Mesenchymal stem cell (in vitro differentiated cells and primary cell): ENCODE results near the gene RAB20.

Experiments used
- DNase-seq: peaks from one replicate; pipeline ENCODE4 v3.0.0-alpha.2; 2013
- H2AFZ ChIP-seq: one replicate; pipeline ENCODE4 v1.6.1; 2013; ENCODE audit warnings: low read depth, mild to moderate bottlenecking, control low read depth, inconsistent platforms, low read length, moderate library complexity
- H2AK5ac ChIP-seq: 2 replicates; pipeline ENCODE4 v1.6.1; 2013; ENCODE audit warnings: low read length, moderate library complexity, mild to moderate bottlenecking, inconsistent platforms; ENCODE audit not compliant: severe bottlenecking
- H2BK120ac ChIP-seq: one replicate; pipeline ENCODE4 v1.6.1; 2013; ENCODE audit warnings: low read depth, mild to moderate bottlenecking, inconsistent platforms, low read length, moderate library complexity
- H2BK12ac ChIP-seq, 2 experiments: one replicate each; pipeline ENCODE4 v1.6.1; 2013; ENCODE audit warnings: inconsistent platforms in 2 of 2, low read length in 2 of 2, mild to moderate bottlenecking in 2 of 2, moderate library complexity in 2 of 2, control low read depth in 1 of 2
- H2BK15ac ChIP-seq: one replicate; pipeline ENCODE4 v1.6.1; 2013; ENCODE audit warnings: mild to moderate bottlenecking, low read depth, inconsistent platforms; ENCODE audit not compliant: poor library complexity, severe bottlenecking
- H2BK5ac ChIP-seq: 2 replicates; pipeline ENCODE4 v1.6.1; 2013; ENCODE audit warnings: low read depth, mild to moderate bottlenecking, low read length, control low read depth, inconsistent platforms; ENCODE audit not compliant: poor library complexity, severe bottlenecking
- H3K14ac ChIP-seq, 2 experiments: one replicate each; pipeline ENCODE4 v1.6.1; 2013; ENCODE audit warnings: inconsistent platforms in 2 of 2, low read length in 2 of 2, control low read depth in 1 of 2, mild to moderate bottlenecking in 1 of 2, moderate library complexity in 1 of 2
- H3K18ac ChIP-seq, 2 experiments: one replicate each; pipeline ENCODE4 v1.6.1; 2013; ENCODE audit warnings: inconsistent platforms in 2 of 2, low read length in 2 of 2, control low read depth in 1 of 2, low read depth in 1 of 2, mild to moderate bottlenecking in 1 of 2
- H3K23ac ChIP-seq, 2 experiments: one replicate each; pipeline ENCODE4 v1.6.1; 2013; ENCODE audit warnings: inconsistent platforms in 2 of 2, low read length in 2 of 2, mild to moderate bottlenecking in 2 of 2, moderate library complexity in 2 of 2, control low read depth in 1 of 2
- H3K27ac ChIP-seq: 2 replicates; pipeline ENCODE4 v1.5.1; 2013; ENCODE audit warnings: mild to moderate bottlenecking, moderate library complexity, low read length, control low read depth, inconsistent platforms; ENCODE audit not compliant: poor library complexity, severe bottlenecking
- H3K27me3 ChIP-seq, 2 experiments: 2 replicates each; pipeline versions ENCODE4 v1.6.1 to v1.7.0; 2013; ENCODE audit warnings: low read length in 2 of 2, mild to moderate bottlenecking in 2 of 2, moderate library complexity in 2 of 2, control low read depth in 1 of 2, inconsistent platforms in 1 of 2; ENCODE audit not compliant: control insufficient read depth in 1 of 2, insufficient read depth in 1 of 2
- H3K36me3 ChIP-seq, 2 experiments: 2 replicates each; pipeline versions ENCODE4 v1.6.1 to v1.7.0; 2013; ENCODE audit warnings: low read length in 2 of 2, control low read depth in 1 of 2, inconsistent platforms in 1 of 2, low read depth in 1 of 2, mild to moderate bottlenecking in 1 of 2; ENCODE audit not compliant: insufficient read depth in 2 of 2, control insufficient read depth in 1 of 2
- H3K4ac ChIP-seq, 2 experiments: one replicate each; pipeline ENCODE4 v1.6.1; 2013; ENCODE audit warnings: inconsistent platforms in 2 of 2, low read length in 2 of 2, mild to moderate bottlenecking in 2 of 2, moderate library complexity in 2 of 2, control low read depth in 1 of 2, low read depth in 1 of 2
- H3K4me1 ChIP-seq: 2 replicates; pipeline ENCODE4 v1.6.1; 2013; ENCODE audit warnings: low read depth, low read length, control low read depth; ENCODE audit not compliant: control insufficient read depth, insufficient read depth
- H3K4me2 ChIP-seq: 2 replicates; pipeline ENCODE4 v1.6.1; 2013; ENCODE audit warnings: low read length, mild to moderate bottlenecking, inconsistent platforms; ENCODE audit not compliant: poor library complexity, severe bottlenecking
- H3K4me3 ChIP-seq, 2 experiments: 2 replicates each; pipeline versions ENCODE4 v1.5.1 to v1.7.0; 2013; ENCODE audit warnings: low read length in 2 of 2, mild to moderate bottlenecking in 2 of 2, control low read depth in 1 of 2, low read depth in 1 of 2; ENCODE audit not compliant: insufficient read depth in 1 of 2
- H3K79me1 ChIP-seq: replicated peaks from 2 replicates; pipeline ENCODE4 v1.6.1; 2013; ENCODE audit warnings: mild to moderate bottlenecking, control low read depth, low read length, inconsistent platforms; ENCODE audit not compliant: poor library complexity, severe bottlenecking
- H3K9ac ChIP-seq: 2 replicates; pipeline ENCODE4 v1.7.0; 2013; ENCODE audit warnings: mild to moderate bottlenecking, low read length, moderate library complexity
- H3K9me3 ChIP-seq: 2 replicates; pipeline ENCODE4 v1.7.0; 2013; ENCODE audit warnings: mild to moderate bottlenecking, low read length; ENCODE audit not compliant: control insufficient read depth
- H4K8ac ChIP-seq: one replicate; pipeline ENCODE4 v1.6.1; 2013; ENCODE audit warnings: inconsistent platforms, mild to moderate bottlenecking, low read length, moderate library complexity
- H4K91ac ChIP-seq: one replicate; pipeline ENCODE4 v1.6.1; 2013; ENCODE audit warnings: mild to moderate bottlenecking, low read length, inconsistent platforms
- WGBS: methylation state at CpG from one replicate; pipeline ENCODE4 v1.1.7; 2013; ENCODE audit warnings: mixed read lengths; 5-methylcytosine and 5-hydroxymethylcytosine counted together

RAB20 gene

GRCh38 chr13:110542169-110542796, 19.2 kb downstream of the RAB20 start:
- peaks cover 4% of the 10 kb centered on the region for H3K9me3 ChIP-seq
- no peak for DNase-seq
- H3K18ac ChIP-seq: no peak overlapping the region
- no peaks in the 10 kb centered on the region for H3K79me1 ChIP-seq
- no peaks in the 10 kb centered on the region for H3K27me3 ChIP-seq
- H3K27ac ChIP-seq: no peak overlapping the region
- no peak overlapping the region for H2AK5ac ChIP-seq
- H3K4me3 ChIP-seq: no peak overlapping the region
- H3K14ac ChIP-seq: no peak overlapping the region
- no peak overlapping the region for H3K4ac ChIP-seq
- H3K36me3 ChIP-seq: no peaks in the 10 kb centered on the region
- no peak overlapping the region for H3K23ac ChIP-seq
- H2AFZ ChIP-seq: no peak overlapping the region
- peaks cover 16% of the 10 kb centered on the region for H3K4me1 ChIP-seq
- H3K4me2 ChIP-seq: no peak overlapping the region
- H2BK12ac ChIP-seq: no peak overlapping the region
- no peak overlapping the region for H4K91ac ChIP-seq
- no peak overlapping the region for H2BK120ac ChIP-seq
- no peak overlapping the region for H2BK5ac ChIP-seq
- H4K8ac ChIP-seq: no peak overlapping the region
- no peak overlapping the region for H2BK15ac ChIP-seq
- 98% methylated on average over 6 of the region's 6 CpGs for WGBS
- H3K9ac ChIP-seq: no peak overlapping the region

DNA sequence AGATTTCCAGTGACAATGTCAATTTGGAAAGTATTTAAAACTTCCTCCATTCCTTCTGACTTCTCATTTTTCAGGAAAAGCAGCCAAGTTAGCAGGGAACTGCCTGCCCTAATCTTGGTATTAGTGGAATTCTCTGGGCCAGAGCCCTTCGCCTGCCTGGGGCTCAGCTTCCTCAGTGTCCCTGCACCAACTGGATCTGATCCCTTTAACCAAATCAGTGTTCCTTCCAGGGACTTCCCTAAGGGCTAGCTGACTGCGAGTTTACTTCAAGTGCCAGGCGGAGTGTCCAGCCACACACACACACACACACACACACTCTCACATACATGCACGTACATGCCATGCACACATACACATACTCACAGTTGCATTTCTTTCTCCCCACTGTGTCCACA, 20.0 kb downstream of the RAB20 start:
- Histone ChIP-seq H3K79me1 (no peaks in the 10 kb centered on the region), H3K4ac (peak overlapping the region in 1 of 2 experiments; percentile 17), H2BK5ac (no peak overlapping the region), H3K14ac (peak overlapping the region in 1 of 2 experiments; percentile 35), H2BK120ac (no peak overlapping the region), H3K9me3 (peaks cover 4% of the 10 kb centered on the region), H2AK5ac (peak overlapping the region; percentile 21), H3K4me2 (no peak overlapping the region), H3K27me3 (no peaks in the 10 kb centered on the region), H3K18ac (peak overlapping the region; percentile 39 to 64), H2BK12ac (peak overlapping the region in 1 of 2 experiments; percentile 39), H3K27ac (no peak overlapping the region), H2BK15ac (peak overlapping the region; percentile 95), H3K36me3 (no peaks in the 10 kb centered on the region), H2AFZ (no peak overlapping the region), H4K8ac (peak overlapping the region; percentile 91), H4K91ac (peak overlapping the region; percentile 21), H3K9ac (peak overlapping the region; percentile 10), H3K23ac (peak overlapping the region in 1 of 2 experiments; percentile 85), H3K4me3 (peak overlapping the region in 1 of 2 experiments; percentile 38), H3K4me1 (peaks cover 11% of the 10 kb centered on the region)
- peak; percentile 39 for DNase-seq
- 71% methylated on average over 4 of the region's 4 CpGs for WGBS

DNA sequence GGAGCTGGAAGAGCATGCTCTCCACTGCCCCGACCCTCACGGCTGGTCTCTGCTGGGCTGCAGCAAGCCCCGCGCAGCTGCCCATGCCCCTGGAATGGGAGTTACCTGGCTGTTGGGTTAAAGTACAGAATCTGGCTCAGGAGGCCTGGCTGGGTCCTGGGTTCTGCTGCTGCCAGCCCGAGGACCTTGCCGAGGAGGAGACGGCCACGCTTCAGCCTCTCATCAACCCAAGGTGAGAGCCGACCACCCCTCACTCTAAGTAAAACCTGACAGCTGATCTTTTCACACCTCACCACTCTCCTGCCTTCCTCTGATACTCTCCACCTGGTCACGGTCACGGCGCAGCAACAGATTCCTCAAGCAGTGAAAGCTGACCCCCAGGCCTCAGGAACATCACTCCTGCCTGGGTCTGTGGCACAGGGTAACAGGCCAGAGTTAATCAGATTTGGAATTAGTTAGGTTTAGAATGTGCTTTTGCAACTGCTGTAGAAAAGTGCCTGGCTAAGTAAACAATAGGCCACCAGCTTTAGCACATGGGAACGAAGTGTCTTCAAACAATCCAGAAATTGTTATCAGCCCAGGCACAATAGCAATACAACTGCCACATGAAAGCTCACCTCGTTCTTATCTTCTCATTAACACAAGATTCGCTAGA, 20.5 kb downstream of the RAB20 start:
- Histone ChIP-seq H3K9me3 (peaks cover 4% of the 10 kb centered on the region), H3K9ac (peak overlapping the region; percentile 10), H3K18ac (peak overlapping the region; percentile 52 to 64), H2BK15ac (peak overlapping the region; percentile 44), H4K91ac (no peak overlapping the region), H3K36me3 (no peaks in the 10 kb centered on the region), H3K27ac (no peak overlapping the region), H2AK5ac (no peak overlapping the region), H3K14ac (peak overlapping the region in 1 of 2 experiments; percentile 90), H3K4ac (peak overlapping the region in 1 of 2 experiments; percentile 12), H3K4me2 (no peak overlapping the region), H3K79me1 (peaks cover 3% of the 10 kb centered on the region), H2AFZ (no peak overlapping the region), H2BK5ac (no peak overlapping the region), H3K4me3 (no peak overlapping the region), H4K8ac (peak overlapping the region; percentile 45), H2BK12ac (peak overlapping the region in 1 of 2 experiments; percentile 10), H3K4me1 (peaks cover 11% of the 10 kb centered on the region), H2BK120ac (no peak overlapping the region), H3K27me3 (no peaks in the 10 kb centered on the region), H3K23ac (peak overlapping the region in 1 of 2 experiments; percentile 40)
- DNase-seq: no peak
- WGBS: 58% methylated on average over 15 of the region's 15 CpGs

DNA sequence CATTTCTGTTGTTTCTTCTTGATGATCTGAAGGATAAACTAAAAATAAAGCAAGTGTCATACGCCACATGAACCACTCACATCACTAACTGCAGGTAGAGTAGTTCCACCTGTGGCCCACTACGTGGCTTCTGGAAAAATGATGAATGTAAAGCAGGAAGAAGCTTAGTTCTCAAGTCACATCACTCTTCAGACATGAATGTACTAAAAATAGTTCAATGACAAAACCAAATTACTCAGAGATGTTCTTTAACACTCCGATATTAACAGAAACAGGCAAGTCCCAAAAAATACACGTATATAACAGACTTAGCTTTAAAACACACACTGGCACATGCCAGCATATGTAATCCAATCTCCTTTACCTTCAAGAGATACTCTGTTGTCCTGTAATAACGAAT, 21.6 kb downstream of the RAB20 start:
- Histone ChIP-seq H3K9ac (no peak overlapping the region), H2BK15ac (no peak overlapping the region), H3K36me3 (no peaks in the 10 kb centered on the region), H3K4ac (no peak overlapping the region), H3K27me3 (no peaks in the 10 kb centered on the region), H2AFZ (no peak overlapping the region), H3K18ac (no peak overlapping the region), H2BK5ac (no peak overlapping the region), H4K91ac (no peak overlapping the region), H3K4me2 (no peak overlapping the region), H3K27ac (no peak overlapping the region), H2BK12ac (no peak overlapping the region), H3K4me1 (peaks cover 13% of the 10 kb centered on the region), H3K79me1 (peaks cover 3% of the 10 kb centered on the region), H3K9me3 (peaks cover 4% of the 10 kb centered on the region), H2AK5ac (no peak overlapping the region), H2BK120ac (no peak overlapping the region), H3K14ac (no peak overlapping the region), H4K8ac (no peak overlapping the region), H3K4me3 (no peak overlapping the region), H3K23ac (no peak overlapping the region)
- DNase-seq: peak; percentile 21
- WGBS: 78% methylated on average over 4 of the region's 5 CpGs
